GM21786 (cell line): ENCODE data around the gene NPIPA8.
"Not testable (repeated sequence)": the region's sequence is repeated elsewhere in the genome, so short reads cannot be mapped to it uniquely, and the experiment has no call there.

Source experiments
- ATAC-seq: cut with Tn5 transposase; IDR thresholded peaks from one replicate; pipeline ENCODE4 v1.9.1; 2021; ENCODE audit not compliant: unreplicated experiment

The NPIPA8 gene

GRCh38 chr16:18280319-18280718, 56.2 kb downstream of the NPIPA8 start:
- ATAC-seq = not testable (repeated sequence)

GRCh38 chr16:18276756-18277155, 59.8 kb downstream of the NPIPA8 start:
- ATAC-seq = not testable (repeated sequence)

GRCh38 chr16:18270171-18270570, 66.4 kb downstream of the NPIPA8 start:
- ATAC-seq = not testable (repeated sequence)
